ENCODE data around the gene MYOC.

- no peak for TF ChIP-seq CTCF (IDR thresholded peaks at IDR 0.05)
- TF ChIP-seq EP300 (IDR thresholded peaks at IDR 0.05), result peak in 1 of 2 donors; percentile 45
These were observed 6.8 kb downstream of the MYOC start for GRCh38 chr1:171645553-171646248.

Measured in tibial nerve (tissue), 4 donors.